ENCODE results near the gene C12orf42. TPM values are rescaled to one million over a fixed set of nuclear protein-coding genes. Genes with fewer than 3 reads are reported as not detected.

The C12orf42 gene
- total and polyA plus RNA-seq, 7 experiments from 2014 or later = 2.6 to 15.4 (median 7.9) TPM

DNA sequence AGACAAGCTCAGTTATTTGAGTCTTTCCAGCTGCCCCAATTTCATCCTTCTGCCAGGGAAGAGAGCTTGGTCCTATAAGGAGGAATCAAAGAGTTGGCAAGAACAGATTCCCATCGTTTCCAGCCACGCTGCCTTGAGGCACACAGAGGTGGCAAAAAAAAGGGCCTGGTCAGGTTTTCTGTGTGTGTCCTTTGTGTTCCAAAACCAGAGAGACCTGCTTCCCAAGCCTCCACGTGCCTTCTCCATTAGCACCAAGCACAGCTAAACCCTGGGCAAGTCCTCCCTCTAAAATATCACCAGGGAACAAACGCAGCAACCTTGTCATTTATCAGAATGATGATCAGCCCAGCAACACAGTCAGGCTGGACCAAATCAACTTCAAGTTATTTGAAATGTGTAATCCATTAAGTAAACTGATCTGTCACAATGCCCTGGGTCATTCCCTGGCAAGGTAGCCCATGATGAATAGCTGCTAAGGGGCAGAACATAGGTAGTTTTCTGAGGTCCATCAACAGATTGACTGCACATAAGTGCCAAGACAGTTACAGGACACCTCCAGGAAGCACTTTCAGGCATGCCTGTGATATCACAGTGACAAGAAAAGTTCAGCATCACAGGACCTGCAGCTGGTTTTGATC is 28.6 kb upstream of the C12orf42 start:
- Histone ChIP-seq H3K9me3 (ENCODE audit: control insufficient read depth in 2 of 3, low read length in 3 of 3) (no peaks in the 10 kb centered on the region), H3K4me1 (ENCODE audit: control insufficient read depth in 2 of 2, insufficient read depth in 2 of 2, low read length in 2 of 2) (no peaks in the 10 kb centered on the region), H3K27ac (ENCODE audit: low read depth, low read length) (no peak overlapping the region), H3K27me3 (ENCODE audit: control insufficient read depth in 2 of 2, insufficient read depth in 2 of 2, low read length in 2 of 2) (no peaks in the 10 kb centered on the region), H3K4me3 (ENCODE audit: low read length) (no peak overlapping the region), H3K36me3 (ENCODE audit: control insufficient read depth in 2 of 3, insufficient read depth in 3 of 3, low read length in 3 of 3) (no peaks in the 10 kb centered on the region)
- H3K27ac Mint-ChIP-seq = no peak overlapping the region
- DNase-seq = no peak
- no peak for ATAC-seq
- H3K36me3 Mint-ChIP-seq = peaks cover 0 to 2% (median 0%) of the 10 kb centered on the region in 5 donors
- H3K4me3 Mint-ChIP-seq = no peak overlapping the region
- CTCF ChIA-PET = interaction anchor here (1.6 kb wide), 1 partner anchor 24 kb away, joined by 3 read pairs; no protein-coding TSS in a partner anchor
- H3K27me3 Mint-ChIP-seq = peaks cover 0 to 13% (median 0%) of the 10 kb centered on the region in 5 donors
- intact Hi-C loops (cut with micrococcal nuclease) = no loop called here
- POLR2A ChIA-PET = no interaction called here
- peaks cover 0 to 3% (median 0%) of the 10 kb centered on the region in 11 donors for H3K9me3 Mint-ChIP-seq
- peaks cover 0 to 2% (median 0%) of the 10 kb centered on the region in 7 donors for H3K4me1 Mint-ChIP-seq

DNA sequence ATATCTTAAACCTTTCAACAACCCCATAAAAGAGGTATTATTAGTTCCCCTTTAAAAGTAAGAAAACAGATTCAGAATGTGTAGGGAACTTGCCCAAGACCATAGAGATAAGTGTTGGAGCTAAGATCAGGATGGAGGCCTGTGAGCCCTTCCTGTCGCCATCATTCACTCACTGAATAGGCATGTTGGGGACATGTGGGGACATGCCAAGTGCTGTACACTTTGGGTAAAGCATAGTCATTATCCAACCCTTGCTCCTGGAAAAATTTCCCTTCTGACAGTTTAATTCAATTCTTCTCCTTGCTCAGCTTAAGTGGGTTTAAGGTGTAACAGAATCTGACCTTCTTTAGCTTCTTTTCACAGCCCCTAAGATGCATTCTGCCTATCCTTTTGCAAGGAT is 28.0 kb upstream of the C12orf42 start:
- ChIA-PET POLR2A (no interaction called here), CTCF (interaction anchor here (0.6 to 1.6 kb wide), 2 partner anchors 25 to 1612 kb away, joined by 3 read pairs; no protein-coding TSS in a partner anchor)
- DNase-seq (no peak), ATAC-seq (no peak)
- Histone ChIP-seq H3K4me3 (ENCODE audit: low read length) (no peak overlapping the region), H3K27me3 (ENCODE audit: control insufficient read depth in 2 of 2, insufficient read depth in 2 of 2, low read length in 2 of 2) (no peaks in the 10 kb centered on the region), H3K27ac (ENCODE audit: low read depth, low read length) (no peak overlapping the region), H3K4me1 (ENCODE audit: control insufficient read depth in 2 of 2, insufficient read depth in 2 of 2, low read length in 2 of 2) (no peaks in the 10 kb centered on the region), H3K36me3 (ENCODE audit: control insufficient read depth in 2 of 3, insufficient read depth in 3 of 3, low read length in 3 of 3) (no peaks in the 10 kb centered on the region), H3K9me3 (ENCODE audit: control insufficient read depth in 2 of 3, low read length in 3 of 3) (no peaks in the 10 kb centered on the region)
- H3K27ac Mint-ChIP-seq = no peak overlapping the region
- intact Hi-C loops (cut with micrococcal nuclease) = no loop called here
- peaks cover 0 to 3% (median 0%) of the 10 kb centered on the region in 11 donors for H3K9me3 Mint-ChIP-seq
- peaks cover 0 to 2% (median 0%) of the 10 kb centered on the region in 7 donors for H3K4me1 Mint-ChIP-seq
- H3K36me3 Mint-ChIP-seq = peaks cover 0 to 2% (median 0%) of the 10 kb centered on the region in 5 donors
- peaks cover 0 to 13% (median 0%) of the 10 kb centered on the region in 5 donors for H3K27me3 Mint-ChIP-seq
- H3K4me3 Mint-ChIP-seq = no peak overlapping the region

DNA sequence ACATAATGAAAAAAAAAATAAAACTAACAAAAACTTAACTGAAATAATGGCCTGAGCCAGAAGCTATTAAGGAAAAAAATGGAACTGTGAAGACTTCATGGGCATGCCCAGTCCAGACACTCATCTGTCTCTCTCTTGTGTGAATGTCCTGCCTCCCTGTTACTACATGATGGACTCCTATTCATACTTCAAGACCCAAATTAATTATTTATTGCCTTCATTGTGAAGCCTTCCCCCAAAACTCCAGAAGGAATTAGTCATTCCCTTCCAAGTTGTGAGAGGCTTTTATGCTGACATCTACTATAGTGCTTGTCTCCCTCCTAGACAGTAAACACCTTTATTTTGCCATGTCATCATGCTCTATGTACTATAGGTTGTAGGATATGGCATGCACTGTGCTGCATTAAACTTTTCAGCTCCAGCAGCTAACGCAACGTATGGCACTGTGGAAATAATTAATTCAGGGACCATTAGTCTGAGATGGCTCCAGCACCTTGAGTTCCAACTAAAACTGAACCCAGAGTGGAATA is 25.0 kb upstream of the C12orf42 start:
- Mint-ChIP-seq H3K4me1 (no peaks in the 10 kb centered on the region), H3K9me3 (peaks cover 0 to 5% (median 0%) of the 10 kb centered on the region in 11 donors), H3K36me3 (no peaks in the 10 kb centered on the region), H3K4me3 (no peak overlapping the region), H3K27me3 (peaks cover 0 to 13% (median 0%) of the 10 kb centered on the region in 5 donors), H3K27ac (no peak overlapping the region)
- CTCF ChIA-PET = no interaction called here
- POLR2A ChIA-PET = no interaction called here
- Histone ChIP-seq H3K4me1 (ENCODE audit: control insufficient read depth in 2 of 2, insufficient read depth in 2 of 2, low read length in 2 of 2) (no peaks in the 10 kb centered on the region), H3K27ac (ENCODE audit: low read depth, low read length) (no peak overlapping the region), H3K36me3 (ENCODE audit: control insufficient read depth in 2 of 3, insufficient read depth in 3 of 3, low read length in 3 of 3) (no peaks in the 10 kb centered on the region), H3K9me3 (ENCODE audit: control insufficient read depth in 2 of 3, low read length in 3 of 3) (no peaks in the 10 kb centered on the region), H3K4me3 (ENCODE audit: low read length) (no peak overlapping the region), H3K27me3 (ENCODE audit: control insufficient read depth in 2 of 2, insufficient read depth in 2 of 2, low read length in 2 of 2) (no peaks in the 10 kb centered on the region)
- DNase-seq (no peak), ATAC-seq (no peak)
- intact Hi-C loops (cut with micrococcal nuclease) = no loop called here

DNA sequence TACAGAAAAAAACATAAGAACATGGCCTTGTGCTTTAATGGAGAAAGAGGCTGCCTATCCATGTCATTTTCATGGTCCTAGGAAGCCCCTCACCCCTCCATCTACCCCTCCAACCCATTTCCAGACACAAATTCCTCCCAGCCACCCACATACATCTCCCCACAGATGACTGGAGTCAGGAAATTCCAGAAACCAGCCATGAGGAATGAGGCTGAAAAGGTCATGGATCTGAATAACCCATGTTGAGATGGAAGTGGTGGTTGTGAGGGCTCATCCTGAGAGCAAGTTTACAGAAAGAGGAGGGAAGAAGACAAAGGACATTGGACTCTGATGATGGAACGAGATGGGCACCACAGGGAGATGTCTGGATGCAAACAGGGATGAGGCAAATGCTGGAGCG is 23.9 kb upstream of the C12orf42 start:
- H3K27me3 ChIP-seq (ENCODE audit: control insufficient read depth in 2 of 2, insufficient read depth in 2 of 2, low read length in 2 of 2) = no peaks in the 10 kb centered on the region
- H3K4me1 ChIP-seq (ENCODE audit: control insufficient read depth in 2 of 2, insufficient read depth in 2 of 2, low read length in 2 of 2) = no peaks in the 10 kb centered on the region
- Mint-ChIP-seq H3K36me3 (no peaks in the 10 kb centered on the region), H3K4me3 (no peak overlapping the region), H3K27ac (no peak overlapping the region), H3K27me3 (peaks cover 0 to 13% (median 0%) of the 10 kb centered on the region in 5 donors), H3K4me1 (no peaks in the 10 kb centered on the region), H3K9me3 (peaks cover 0 to 5% (median 0%) of the 10 kb centered on the region in 11 donors)
- no peak overlapping the region for H3K27ac ChIP-seq (ENCODE audit: low read depth, low read length)
- intact Hi-C loops (cut with micrococcal nuclease) = loop anchor here in 1 of 2 donors (5.0 kb wide), 1 partner anchor 1452 kb away; no protein-coding TSS in a partner anchor
- ChIA-PET POLR2A (no interaction called here), CTCF (no interaction called here)
- no peak for ATAC-seq
- H3K36me3 ChIP-seq (ENCODE audit: control insufficient read depth in 2 of 3, insufficient read depth in 3 of 3, low read length in 3 of 3) = no peaks in the 10 kb centered on the region
- H3K4me3 ChIP-seq (ENCODE audit: low read length) = no peak overlapping the region
- H3K9me3 ChIP-seq (ENCODE audit: control insufficient read depth in 2 of 3, low read length in 3 of 3) = no peaks in the 10 kb centered on the region
- DNase-seq = no peak

DNA sequence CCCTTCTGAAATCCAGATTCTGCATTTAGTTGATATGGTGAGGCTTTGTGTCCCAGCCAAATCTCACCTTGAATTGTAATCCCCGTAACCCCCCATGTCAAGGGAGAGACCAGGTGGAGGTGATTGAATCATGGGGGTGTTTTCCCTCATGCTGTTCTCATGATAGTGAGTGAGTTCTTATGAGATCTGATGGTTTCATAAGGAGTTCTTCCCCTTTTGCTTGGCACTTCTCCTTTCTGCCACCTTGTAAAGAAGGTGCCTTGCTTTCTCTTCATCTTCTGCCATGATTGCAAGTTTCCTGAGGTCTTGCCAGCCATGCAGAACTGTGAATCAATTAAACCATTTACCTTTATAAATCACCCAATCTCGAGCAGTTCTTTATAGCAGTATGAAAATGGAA is 23.1 kb upstream of the C12orf42 start:
- no peaks in the 10 kb centered on the region for H3K4me1 ChIP-seq (ENCODE audit: control insufficient read depth in 2 of 2, insufficient read depth in 2 of 2, low read length in 2 of 2)
- peaks cover 0 to 13% (median 0%) of the 10 kb centered on the region in 5 donors for H3K27me3 Mint-ChIP-seq
- H3K27me3 ChIP-seq (ENCODE audit: control insufficient read depth in 2 of 2, insufficient read depth in 2 of 2, low read length in 2 of 2) = no peaks in the 10 kb centered on the region
- ChIA-PET CTCF (no interaction called here), POLR2A (no interaction called here)
- H3K4me3 ChIP-seq (ENCODE audit: low read length) = no peak overlapping the region
- no peaks in the 10 kb centered on the region for H3K4me1 Mint-ChIP-seq
- no peaks in the 10 kb centered on the region for H3K9me3 ChIP-seq (ENCODE audit: control insufficient read depth in 2 of 3, low read length in 3 of 3)
- no peak overlapping the region for H3K27ac ChIP-seq (ENCODE audit: low read depth, low read length)
- DNase-seq (no peak), ATAC-seq (no peak)
- intact Hi-C loops (cut with micrococcal nuclease) = loop anchor here in 1 of 2 donors (5.0 kb wide), 1 partner anchor 1452 kb away; no protein-coding TSS in a partner anchor
- no peak overlapping the region for H3K4me3 Mint-ChIP-seq
- no peaks in the 10 kb centered on the region for H3K36me3 Mint-ChIP-seq
- no peaks in the 10 kb centered on the region for H3K36me3 ChIP-seq (ENCODE audit: control insufficient read depth in 2 of 3, insufficient read depth in 3 of 3, low read length in 3 of 3)
- H3K27ac Mint-ChIP-seq = no peak overlapping the region
- peaks cover 0 to 5% (median 0%) of the 10 kb centered on the region in 11 donors for H3K9me3 Mint-ChIP-seq

DNA sequence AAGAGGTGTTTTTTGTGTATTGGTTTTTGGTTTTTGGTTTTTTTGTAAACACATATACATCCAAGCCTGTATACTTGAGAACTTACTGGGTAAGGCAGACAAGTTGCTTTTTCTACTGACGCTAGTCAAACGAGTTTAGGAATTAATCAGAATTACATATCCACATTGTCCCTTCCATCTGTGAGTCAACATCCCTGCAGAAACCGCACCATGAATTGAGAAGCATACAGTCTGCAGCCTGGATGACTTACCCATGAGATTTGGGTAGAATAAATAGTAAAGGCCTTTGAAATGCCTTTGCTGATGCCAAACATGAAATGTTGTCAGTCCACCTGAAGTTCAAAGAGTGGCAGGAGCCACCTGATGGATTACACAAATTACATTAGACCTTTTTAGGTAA is 21.4 kb upstream of the C12orf42 start:
- intact Hi-C loops (cut with micrococcal nuclease) = loop anchor here in 1 of 2 donors (5.0 kb wide), 1 partner anchor 1450 kb away; no protein-coding TSS in a partner anchor
- no peaks in the 10 kb centered on the region for H3K36me3 ChIP-seq (ENCODE audit: control insufficient read depth in 2 of 3, insufficient read depth in 3 of 3, low read length in 3 of 3)
- CTCF ChIA-PET = no interaction called here
- no peaks in the 10 kb centered on the region for H3K4me1 Mint-ChIP-seq
- no peak overlapping the region for H3K27ac ChIP-seq (ENCODE audit: low read depth, low read length)
- no peaks in the 10 kb centered on the region for H3K9me3 ChIP-seq (ENCODE audit: control insufficient read depth in 2 of 3, low read length in 3 of 3)
- H3K27me3 ChIP-seq (ENCODE audit: control insufficient read depth in 2 of 2, insufficient read depth in 2 of 2, low read length in 2 of 2) = no peaks in the 10 kb centered on the region
- peaks cover 0 to 16% (median 0%) of the 10 kb centered on the region in 5 donors for H3K27me3 Mint-ChIP-seq
- no peaks in the 10 kb centered on the region for H3K4me1 ChIP-seq (ENCODE audit: control insufficient read depth in 2 of 2, insufficient read depth in 2 of 2, low read length in 2 of 2)
- no peaks in the 10 kb centered on the region for H3K36me3 Mint-ChIP-seq
- no peak overlapping the region for H3K27ac Mint-ChIP-seq
- H3K4me3 ChIP-seq (ENCODE audit: low read length) = no peak overlapping the region
- DNase-seq (no peak), ATAC-seq (no peak)
- no peak overlapping the region for H3K4me3 Mint-ChIP-seq
- H3K9me3 Mint-ChIP-seq = peaks cover 0 to 11% (median 0%) of the 10 kb centered on the region in 11 donors
- POLR2A ChIA-PET = no interaction called here
